A673 (cell line): ENCODE measurements around the gene CCNY.

Experiments
- CTCF ChIP-seq: fragments of 300-800, 200-600 bp; sonication (generic); conservative IDR thresholded peaks from 2 replicates; pipeline ENCODE4 v1.5.1; 2017; ENCODE audit warnings: low read depth, mild to moderate bottlenecking, antibody characterized with exemption, low read length, moderate library complexity, mixed read lengths
- EZH2 ChIP-seq: fragments of 200-600 bp; sonication (generic); IDR thresholded peaks from 2 replicates; pipeline ENCODE4 v1.6.1; 2017; ENCODE audit warnings: borderline replicate concordance, low read depth, mild to moderate bottlenecking, mixed read lengths, antibody characterized with exemption, low read length; ENCODE audit not compliant: poor library complexity, severe bottlenecking

DNA sequence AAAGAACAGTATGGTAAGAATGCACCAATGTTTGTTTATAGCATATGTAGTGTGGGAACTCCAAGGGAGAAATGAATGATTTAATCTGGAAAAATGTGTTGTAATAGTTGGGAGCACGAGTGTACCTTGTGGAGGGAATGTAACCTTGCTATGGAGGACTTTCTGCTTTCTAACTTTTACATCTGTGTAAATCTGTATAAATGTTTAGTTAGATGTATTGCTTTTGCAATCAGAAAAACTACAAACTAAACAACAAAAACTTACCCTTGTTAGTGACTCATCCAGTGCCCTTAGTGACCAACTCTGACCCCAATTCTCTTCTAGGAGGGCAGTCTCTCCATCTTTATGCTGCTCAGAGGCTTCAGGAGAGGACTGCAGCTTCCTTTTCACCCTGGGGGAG lies 89.3 kb downstream of the CCNY start:
- TF ChIP-seq EZH2 (no peak), CTCF (no peak)
